A673 (cell line): ENCODE results near the gene NPHP4.

ENCODE experiments used
- CTCF ChIP-seq: fragments of 300-800, 200-600 bp; sonication (generic); conservative IDR thresholded peaks from 2 replicates; pipeline ENCODE4 v1.5.1; 2017; ENCODE audit warnings: low read depth, mild to moderate bottlenecking, antibody characterized with exemption, low read length, moderate library complexity, mixed read lengths
- EZH2 ChIP-seq: fragments of 200-600 bp; sonication (generic); IDR thresholded peaks from 2 replicates; pipeline ENCODE4 v1.6.1; 2017; ENCODE audit warnings: borderline replicate concordance, low read depth, mild to moderate bottlenecking, mixed read lengths, antibody characterized with exemption, low read length; ENCODE audit not compliant: poor library complexity, severe bottlenecking

- TF ChIP-seq CTCF (no peak), EZH2 (no peak)
These were observed 135.2 kb downstream of the NPHP4 start for GRCh38 chr1:5857011-5857410.
